A549 treated with dexamethasone at 1 μM for 4 hours (cell line): ENCODE results near the gene PP2D1. TPM values are rescaled to one million over a fixed set of nuclear protein-coding genes. Genes with fewer than 3 reads are reported as not detected.

Experiments
- total RNA-seq: library from RNA; stranded (reverse); fragments of 200-300 nt; extraction: Qiagen RNA extraction; gene quantifications from 5 replicates; pipeline ENCODE4 v1.2.3, GENCODE V29; 2022

The PP2D1 gene, protein sequence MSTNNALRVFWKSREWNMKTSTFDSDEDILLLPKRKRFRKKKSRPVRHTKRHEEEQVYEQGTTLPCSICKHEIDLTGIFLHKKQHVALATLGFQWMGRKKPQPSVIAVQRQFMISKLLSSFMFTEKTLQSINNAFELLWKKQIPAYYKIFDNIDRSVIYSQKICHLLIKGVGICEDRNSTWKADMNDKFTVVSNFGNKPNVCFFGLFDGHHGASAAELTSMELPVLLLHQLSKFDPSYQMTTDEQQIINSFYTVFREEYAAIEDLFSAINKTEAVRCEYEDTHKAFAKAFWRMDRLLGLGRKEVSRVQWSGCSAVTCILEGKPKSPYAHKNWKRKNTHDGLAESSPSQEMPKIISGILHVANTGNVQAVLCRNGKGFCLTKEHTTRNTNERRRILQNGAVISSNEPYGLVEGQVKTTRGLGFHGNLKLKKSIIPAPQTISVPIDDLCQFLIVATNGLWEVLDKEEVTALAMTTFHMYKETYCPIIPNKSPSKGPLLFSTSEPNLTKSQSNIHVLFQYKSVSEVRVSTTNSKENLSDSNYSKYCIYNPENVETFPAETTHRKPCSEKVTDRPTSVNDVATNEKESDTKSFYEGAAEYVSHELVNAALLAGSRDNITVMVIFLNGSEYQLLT
- not detected in 5 replicates for total RNA-seq

DNA sequence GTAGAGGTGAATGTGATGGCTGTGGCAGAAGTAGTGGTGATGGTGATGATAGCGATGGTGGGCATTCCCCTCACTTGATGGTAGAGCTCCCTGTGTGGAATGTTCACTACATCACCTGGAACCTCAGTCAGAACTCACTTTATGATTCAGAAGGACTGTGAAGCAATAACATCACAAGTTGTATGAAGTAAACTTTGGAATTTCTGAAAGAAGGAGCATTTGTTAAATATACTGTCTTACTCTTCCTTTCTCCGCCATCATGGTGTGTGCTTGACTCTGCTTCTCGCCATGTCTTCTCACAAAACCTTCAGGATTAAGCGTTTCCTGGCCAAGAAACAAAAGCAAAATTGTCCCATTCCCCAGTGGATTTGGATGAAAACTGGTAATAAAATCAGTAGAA is at the start of gene PP2D1:
Gene PP2D1, minus strand, starts transcription at position 101 of the 400 bp plus-strand sequence. CDS start 192 bp downstream, outside the sequence.

DNA sequence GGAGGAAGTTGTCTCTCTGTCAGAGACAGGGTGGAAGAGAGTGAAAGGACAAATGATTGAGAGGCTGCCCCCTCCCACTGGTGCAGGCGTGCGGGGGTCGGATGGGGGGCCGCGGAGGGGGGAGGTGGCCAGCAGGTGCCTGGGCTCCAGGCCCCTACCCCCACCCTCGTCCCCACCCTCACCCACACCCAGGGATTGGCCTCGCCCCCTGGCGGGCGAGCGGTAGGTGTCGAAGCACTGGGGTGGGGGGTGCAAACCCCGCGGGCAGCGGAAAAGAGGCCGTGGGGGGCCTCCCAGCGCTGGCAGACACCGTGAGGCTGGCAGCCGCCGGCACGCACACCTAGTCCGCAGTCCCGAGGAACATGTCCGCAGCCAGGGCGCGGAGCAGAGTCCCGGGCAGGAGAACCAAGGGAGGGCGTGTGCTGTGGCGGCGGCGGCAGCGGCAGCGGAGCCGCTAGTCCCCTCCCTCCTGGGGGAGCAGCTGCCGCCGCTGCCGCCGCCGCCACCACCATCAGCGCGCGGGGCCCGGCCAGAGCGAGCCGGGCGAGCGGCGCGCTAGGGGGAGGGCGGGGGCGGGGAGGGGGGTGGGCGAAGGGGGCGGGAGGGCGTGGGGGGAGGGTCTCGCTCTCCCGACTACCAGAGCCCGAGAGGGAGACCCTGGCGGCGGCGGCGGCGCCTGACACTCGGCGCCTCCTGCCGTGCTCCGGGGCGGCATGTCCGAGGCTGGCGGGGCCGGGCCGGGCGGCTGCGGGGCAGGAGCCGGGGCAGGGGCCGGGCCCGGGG is 27.9 kb upstream of the PP2D1 start, which contains the start of gene KAT2B:
Gene KAT2B, plus strand, starts transcription at position 682 of the 783 bp plus-strand sequence. Its CDS starts 32 bp downstream, at position 714.

DNA sequence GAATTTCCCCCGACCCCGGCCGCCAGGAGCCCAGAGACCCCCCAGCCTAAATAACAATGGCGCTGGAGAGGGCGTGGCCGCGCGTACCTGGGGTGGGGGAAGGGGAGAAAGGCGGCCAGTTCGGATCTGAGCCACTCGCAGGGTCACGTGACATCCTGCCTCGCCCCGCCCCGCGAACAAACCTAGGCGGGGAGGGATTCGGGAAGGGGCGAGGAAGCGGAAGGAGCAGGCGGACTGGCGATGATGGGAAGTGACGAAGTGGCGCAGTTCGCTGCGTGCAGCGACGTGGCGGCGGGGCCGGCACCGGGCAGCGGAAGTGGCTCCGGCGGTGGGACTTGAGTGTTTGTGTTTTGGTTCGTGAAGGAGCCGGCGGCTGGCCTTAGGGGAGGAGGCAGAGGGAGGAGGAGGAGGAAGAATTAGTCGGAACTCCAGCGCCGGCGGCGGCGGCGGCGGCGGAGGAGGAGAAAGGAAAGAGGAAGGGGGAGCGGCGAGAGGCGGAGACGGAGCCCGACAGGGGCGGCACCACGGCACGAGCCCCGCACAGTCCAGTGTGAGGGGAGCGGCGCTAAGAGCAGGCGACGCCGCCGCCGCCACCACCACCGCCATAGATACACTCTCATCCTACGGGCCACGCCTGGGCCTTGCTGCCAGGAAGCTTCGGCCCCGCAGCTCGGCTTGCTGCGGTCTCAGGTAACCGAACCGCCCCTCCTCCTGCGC is 65.1 kb downstream of the PP2D1 start, which contains the start of gene RAB5A:
Gene RAB5A, plus strand, starts transcription at position 266 of the 717 bp plus-strand sequence. CDS start 3,802 bp downstream, outside the sequence.

Other genes with a start within 250 kb of the PP2D1 start
- 0.79 to 2.3 TPM (median 1.5 TPM) in 5 replicates for gene EFHB, start 78.0 kb downstream of the PP2D1 start, total RNA-seq
- 48.0 to 69.4 TPM (median 55.5 TPM) in 5 replicates for gene RAB5A, start 65.2 kb downstream of the PP2D1 start, total RNA-seq
- 5.4 to 9.4 TPM (median 7.6 TPM) in 5 replicates for gene KAT2B, start 28.2 kb upstream of the PP2D1 start, total RNA-seq
- gene SGO1, start 173.9 kb upstream of the PP2D1 start, total RNA-seq: 12.0 to 17.4 TPM (median 15.8 TPM) in 5 replicates